MM.1S (cell line): ENCODE measurements around the gene EFCAB7.

Experiments used
- CTCF ChIP-seq: fragments of 300-600 bp; sonication (generic); IDR thresholded peaks from 2 replicates; pipeline ENCODE4 v1.5.1; 2016; ENCODE audit warnings: antibody characterized with exemption, low read length, mixed read lengths
- EZH2 ChIP-seq: fragments of 300-600 bp; sonication (generic); optimal IDR thresholded peaks from 2 replicates; pipeline ENCODE3; 2017; ENCODE audit warnings: low read depth, mild to moderate bottlenecking, antibody characterized with exemption, low read length, mixed read lengths

DNA sequence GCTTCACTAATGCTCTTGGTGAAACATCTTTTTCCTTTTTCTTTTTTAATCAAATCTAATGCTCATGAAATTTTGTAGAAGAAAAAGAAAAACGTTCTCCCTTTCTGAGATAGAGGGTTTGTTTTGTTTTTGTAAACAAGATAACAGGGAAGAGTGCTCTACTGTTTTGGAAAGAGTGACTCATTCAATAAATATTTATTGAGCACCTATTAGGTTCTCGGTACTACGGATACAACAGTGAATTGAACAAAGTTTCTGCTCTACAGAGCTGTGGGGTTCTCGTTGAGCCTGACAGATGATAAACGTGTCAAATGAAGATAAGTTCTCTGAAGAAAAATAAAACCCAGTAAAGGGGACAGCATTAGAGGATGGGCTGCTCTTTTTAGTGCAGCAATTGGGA lies 76.9 kb downstream of the EFCAB7 start:
- TF ChIP-seq CTCF (no peak), EZH2 (no peak)
